GM12872 (cell line): ENCODE measurements around the gene MACF1.

ENCODE experiments used
- TF ChIP-seq, protein P1 (sequence below): IDR thresholded peaks from 3 replicates; pipeline ENCODE4 v1.5.1; 2011; ENCODE audit warnings: low read depth, mild to moderate bottlenecking, low read length, moderate library complexity; ENCODE audit not compliant: insufficient read depth

Gene MACF1

GRCh38 chr1:39321979-39322378 is 117.5 kb downstream of the MACF1 start:
- TF ChIP-seq, protein P1, sequence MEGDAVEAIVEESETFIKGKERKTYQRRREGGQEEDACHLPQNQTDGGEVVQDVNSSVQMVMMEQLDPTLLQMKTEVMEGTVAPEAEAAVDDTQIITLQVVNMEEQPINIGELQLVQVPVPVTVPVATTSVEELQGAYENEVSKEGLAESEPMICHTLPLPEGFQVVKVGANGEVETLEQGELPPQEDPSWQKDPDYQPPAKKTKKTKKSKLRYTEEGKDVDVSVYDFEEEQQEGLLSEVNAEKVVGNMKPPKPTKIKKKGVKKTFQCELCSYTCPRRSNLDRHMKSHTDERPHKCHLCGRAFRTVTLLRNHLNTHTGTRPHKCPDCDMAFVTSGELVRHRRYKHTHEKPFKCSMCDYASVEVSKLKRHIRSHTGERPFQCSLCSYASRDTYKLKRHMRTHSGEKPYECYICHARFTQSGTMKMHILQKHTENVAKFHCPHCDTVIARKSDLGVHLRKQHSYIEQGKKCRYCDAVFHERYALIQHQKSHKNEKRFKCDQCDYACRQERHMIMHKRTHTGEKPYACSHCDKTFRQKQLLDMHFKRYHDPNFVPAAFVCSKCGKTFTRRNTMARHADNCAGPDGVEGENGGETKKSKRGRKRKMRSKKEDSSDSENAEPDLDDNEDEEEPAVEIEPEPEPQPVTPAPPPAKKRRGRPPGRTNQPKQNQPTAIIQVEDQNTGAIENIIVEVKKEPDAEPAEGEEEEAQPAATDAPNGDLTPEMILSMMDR, result no peak

- TF ChIP-seq, protein P1, result no peak
Measured at GRCh38 chr1:39322431-39322830, 117.9 kb downstream of the MACF1 start.

DNA sequence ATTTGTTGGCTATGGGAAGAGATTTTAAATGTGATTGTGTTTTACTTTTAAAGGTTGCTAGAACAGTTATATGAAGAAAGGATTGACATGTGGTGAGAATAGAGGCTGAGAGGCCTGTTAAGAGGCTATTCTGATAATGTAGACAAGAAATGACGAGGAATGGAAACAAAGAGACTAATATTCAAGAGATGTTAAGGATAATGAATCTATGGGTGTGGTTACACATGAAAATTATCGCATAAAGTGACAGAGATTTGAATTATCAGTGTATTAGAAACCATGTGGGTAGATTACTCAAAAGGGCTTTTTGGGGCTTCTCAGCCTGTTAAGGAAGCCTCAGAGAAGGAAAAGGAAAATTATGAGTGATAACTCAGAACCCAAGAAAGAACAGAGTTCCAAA is 120.4 kb downstream of the MACF1 start:
- TF ChIP-seq, protein P1, result no peak

GRCh38 chr1:39326836-39327235 is 122.3 kb downstream of the MACF1 start:
- TF ChIP-seq, protein P1, result no peak

DNA sequence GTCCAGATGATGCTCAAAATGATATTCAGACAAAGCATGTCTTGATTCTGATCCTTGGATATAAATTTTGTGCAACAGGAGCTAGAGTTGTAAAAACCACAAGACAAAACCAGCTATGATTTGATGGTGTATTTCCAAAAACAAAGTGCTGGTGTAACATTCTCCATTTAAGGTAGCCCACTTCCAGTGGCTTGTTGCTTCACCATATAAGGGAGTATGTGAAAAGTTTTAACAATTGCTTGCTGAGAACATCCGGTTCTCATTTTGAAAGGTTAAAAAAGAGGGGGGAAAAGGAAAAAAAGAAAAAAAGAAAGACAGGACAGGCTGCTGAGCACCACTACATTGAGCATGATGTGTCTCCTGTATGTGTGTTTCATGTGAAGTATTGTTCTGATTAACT is 123.6 kb downstream of the MACF1 start:
- TF ChIP-seq, protein P1, result no peak

DNA sequence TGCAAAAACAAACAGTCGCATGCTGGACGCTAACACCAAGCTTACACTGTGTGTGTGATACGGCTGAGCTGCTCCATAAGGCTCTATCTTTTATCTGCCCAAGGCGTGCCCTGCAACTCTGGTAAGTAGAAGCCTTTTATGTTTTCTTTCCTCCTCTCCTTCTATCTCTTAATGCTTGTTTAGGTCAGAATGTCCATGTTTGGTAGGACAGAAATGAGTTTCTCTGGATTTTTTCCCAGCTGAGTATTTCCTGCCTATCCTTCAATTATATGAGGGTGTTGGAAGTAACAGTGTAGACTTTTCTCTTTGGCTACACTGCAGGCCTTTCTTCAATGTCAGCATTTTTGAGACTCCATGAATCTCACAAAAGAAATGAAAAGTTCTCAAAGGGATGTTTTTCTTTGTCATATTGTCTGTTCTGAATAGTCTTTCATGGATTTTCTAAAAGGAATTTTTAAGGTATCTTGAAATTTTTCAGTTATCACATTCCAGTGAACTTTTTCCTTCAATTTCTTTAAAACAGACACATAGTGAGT is 124.2 kb downstream of the MACF1 start:
- TF ChIP-seq, protein P1, result no peak

- TF ChIP-seq, protein P1, result no peak
Measured at GRCh38 chr1:39331647-39332046, 127.2 kb downstream of the MACF1 start.
